PC-9 (cell line): Measurements from ENCODE around the gene SLC35F3. TPM values are rescaled to one million over a fixed set of nuclear protein-coding genes. Genes with fewer than 3 reads are reported as not detected.
A peak's percentile ranks its signal among the peaks of the same experiment; 100 is the strongest.

Experiments
- Bru-seq: library from RNA; stranded (reverse); fragments of 400-500 nt; gene quantifications from one replicate; lab custom pipeline; 2021; lab: Mats Ljungman, UMichigan
- BruChase-seq, 2 experiments: library from RNA; stranded (reverse); fragments of 400-500 nt; gene quantifications; one replicate each; lab custom pipeline; 2021; lab: Mats Ljungman, UMichigan
- BruUV-seq: library from RNA; stranded (reverse); fragments of 400-500 nt; replicated peaks from 2 replicates; lab custom pipeline; 2021; lab: Mats Ljungman, UMichigan
- CTCF ChIA-PET: fragments of 300-600 bp; sonication (Branson Sonifier 250); formaldehyde crosslinking; loops from one replicate; lab custom pipeline; 2022; ENCODE audit warnings: antibody characterized with exemption; lab: Charles Lee
- POLR2A ChIA-PET: fragments of 300-600 bp; sonication (Branson Sonifier 250); formaldehyde crosslinking; loops from one replicate; lab custom pipeline; 2022; ENCODE audit warnings: antibody characterized with exemption; ENCODE audit not compliant: unreplicated experiment; lab: Charles Lee
- DNase-seq, 2 experiments: peaks; one replicate each; pipeline versions ENCODE4 v3.0.0 to v3.0.0-alpha.2; 2015 to 2022; ENCODE audit warnings: mixed read lengths in 1 of 2
- H2AFZ ChIP-seq: fragments of 200-600 bp; sonication (generic); 2 replicates; pipeline ENCODE4 v1.8.1; 2017; ENCODE audit warnings: antibody characterized with exemption
- H3F3A ChIP-seq: fragments of 200-600 bp; sonication (generic); 2 replicates; pipeline ENCODE4 v1.8.1; 2017; ENCODE audit warnings: antibody characterized with exemption, mild to moderate bottlenecking, low read depth; ENCODE audit not compliant: insufficient read depth
- H3K27ac ChIP-seq: fragments of 200-600 bp; sonication (generic); 2 replicates; pipeline ENCODE4 v1.6.1; 2016; ENCODE audit warnings: mixed run types
- H3K27me3 ChIP-seq: fragments of 200-600 bp; sonication (generic); 2 replicates; pipeline ENCODE4 v1.6.1; 2016; ENCODE audit warnings: low read depth, mixed run types; ENCODE audit not compliant: insufficient read depth
- H3K36me3 ChIP-seq: fragments of 200-600 bp; sonication (generic); 2 replicates; pipeline ENCODE4 v1.6.1; 2016; ENCODE audit warnings: low read depth, mixed run types
- H3K4me1 ChIP-seq: fragments of 200-600 bp; sonication (generic); replicated peaks from 2 replicates; pipeline ENCODE4 v1.6.1; 2016; ENCODE audit warnings: mixed run types; ENCODE audit not compliant: insufficient read depth
- H3K4me2 ChIP-seq: fragments of 200-600 bp; sonication (generic); 2 replicates; pipeline ENCODE4 v1.6.1; 2017; ENCODE audit warnings: mixed run types
- H3K4me3 ChIP-seq: fragments of 200-600 bp; sonication (generic); 2 replicates; pipeline ENCODE4 v1.6.1; 2016; ENCODE audit warnings: mixed run types
- H3K79me2 ChIP-seq: fragments of 200-600 bp; sonication (generic); 2 replicates; pipeline ENCODE4 v1.6.1; 2017; ENCODE audit warnings: low read depth, mixed run types
- H3K9me2 ChIP-seq: fragments of 200-600 bp; sonication (generic); 2 replicates; pipeline ENCODE4 v1.8.1; 2017; ENCODE audit warnings: mild to moderate bottlenecking; ENCODE audit not compliant: insufficient read depth
- H3K9me3 ChIP-seq: fragments of 200-600 bp; sonication (generic); 2 replicates; pipeline ENCODE4 v1.8.1; 2016; ENCODE audit warnings: low read depth; ENCODE audit not compliant: insufficient read depth
- H4K20me1 ChIP-seq: fragments of 200-600 bp; sonication (generic); 2 replicates; pipeline ENCODE4 v1.8.1; 2017; ENCODE audit not compliant: insufficient read depth
- EZH2 ChIP-seq: fragments of 200-600 bp; sonication (generic); IDR thresholded peaks from 2 replicates; pipeline ENCODE4 v1.8.0; 2017; ENCODE audit warnings: antibody characterized with exemption, low read depth
- intact Hi-C: fragments of 100-400 bp; cut with micrococcal nuclease; formaldehyde crosslinking; loops from one replicate; pipeline ENCODE4 v1.10.0; 2022; ENCODE audit not compliant: unreplicated experiment
- long read RNA-seq: library from polyadenylated mRNA; stranded (forward); transcript quantifications from one replicate; pipeline ENCODE4 v2.0.0, GENCODE V29; 2022
- total RNA-seq: library from RNA; stranded (reverse); gene quantifications from 2 replicates; pipeline ENCODE4 v1.2.3, GENCODE V29; 2021
- TF ChIP-seq, protein P1 (sequence below): fragments of 200-600 bp; sonication (generic); conservative IDR thresholded peaks from 2 replicates; pipeline ENCODE4 v1.6.1; 2017; ENCODE audit warnings: mixed run types, antibody characterized with exemption, mild to moderate bottlenecking, moderate library complexity

Gene SLC35F3
- total RNA-seq, result 6.1 and 6.4 TPM in 2 replicates
- percentile 69 among the genes with signal in this experiment for Bru-seq, nascent RNA
- BruChase-seq, experiment 1, labeled RNA remaining after a 2-hour chase, result percentile 81 among the genes with signal in this experiment
- BruChase-seq, experiment 2, labeled RNA remaining after a 6-hour chase, result percentile 74 among the genes with signal in this experiment
- long read RNA-seq, partial matches to known transcripts, result 6 of 14 reads
- long read RNA-seq, other reads (novel, unspliced or antisense), result 7 of 14 reads

GRCh38 chr1:233904633-233905415 is at the start of gene SLC35F3:
Gene SLC35F3, plus strand, starts transcription at chr1:233904676.
- Histone ChIP-seq H3K27me3 (no peaks in the 10 kb centered on the region), H3K4me2 (peak within 1 kb of the TSS; percentile 80), H3K9me3 (peaks cover 4% of the 10 kb centered on the region; the same call in 1 of the 2 replicates), H4K20me1 (no peaks in the 10 kb centered on the region), H3K79me2 (no peaks in the 10 kb centered on the region), H3K4me3 (peak within 1 kb of the TSS; percentile 82), H3K9me2 (0 out of 2 replicates have a peak, but pooled peaks cover 3% of the 10 kb centered on the region), H3K36me3 (no peaks in the 10 kb centered on the region), H2AFZ (peak within 1 kb of the TSS; percentile 94), H3K27ac (no peak within 1 kb of the TSS), H3F3A (peaks cover 24% of the 10 kb centered on the region; the same call in 1 of the 2 replicates), H3K4me1 (peaks cover 17% of the 10 kb centered on the region)
- no TSS peak for BruUV-seq
- ChIA-PET POLR2A (interaction anchor here (0.7 kb wide), 2 partner anchors 201 to 538 kb away, joined by 3 read pairs; no protein-coding TSS in a partner anchor), CTCF (interaction anchor here (0.6 to 1.3 kb wide), 4 partner anchors 157 to 463 kb away, joined by 3 to 5 read pairs (median 3); no protein-coding TSS in a partner anchor)
- TF ChIP-seq, protein P1, sequence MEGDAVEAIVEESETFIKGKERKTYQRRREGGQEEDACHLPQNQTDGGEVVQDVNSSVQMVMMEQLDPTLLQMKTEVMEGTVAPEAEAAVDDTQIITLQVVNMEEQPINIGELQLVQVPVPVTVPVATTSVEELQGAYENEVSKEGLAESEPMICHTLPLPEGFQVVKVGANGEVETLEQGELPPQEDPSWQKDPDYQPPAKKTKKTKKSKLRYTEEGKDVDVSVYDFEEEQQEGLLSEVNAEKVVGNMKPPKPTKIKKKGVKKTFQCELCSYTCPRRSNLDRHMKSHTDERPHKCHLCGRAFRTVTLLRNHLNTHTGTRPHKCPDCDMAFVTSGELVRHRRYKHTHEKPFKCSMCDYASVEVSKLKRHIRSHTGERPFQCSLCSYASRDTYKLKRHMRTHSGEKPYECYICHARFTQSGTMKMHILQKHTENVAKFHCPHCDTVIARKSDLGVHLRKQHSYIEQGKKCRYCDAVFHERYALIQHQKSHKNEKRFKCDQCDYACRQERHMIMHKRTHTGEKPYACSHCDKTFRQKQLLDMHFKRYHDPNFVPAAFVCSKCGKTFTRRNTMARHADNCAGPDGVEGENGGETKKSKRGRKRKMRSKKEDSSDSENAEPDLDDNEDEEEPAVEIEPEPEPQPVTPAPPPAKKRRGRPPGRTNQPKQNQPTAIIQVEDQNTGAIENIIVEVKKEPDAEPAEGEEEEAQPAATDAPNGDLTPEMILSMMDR, result no peak
- TF ChIP-seq EZH2, result no peak
- intact Hi-C loops, result loop anchor here (2.0 to 10.0 kb wide), 7 partner anchors 103 to 610 kb away; partner anchors contain the start of gene PCNX2
- peak; percentile 53 to 88 for DNase-seq

DNA sequence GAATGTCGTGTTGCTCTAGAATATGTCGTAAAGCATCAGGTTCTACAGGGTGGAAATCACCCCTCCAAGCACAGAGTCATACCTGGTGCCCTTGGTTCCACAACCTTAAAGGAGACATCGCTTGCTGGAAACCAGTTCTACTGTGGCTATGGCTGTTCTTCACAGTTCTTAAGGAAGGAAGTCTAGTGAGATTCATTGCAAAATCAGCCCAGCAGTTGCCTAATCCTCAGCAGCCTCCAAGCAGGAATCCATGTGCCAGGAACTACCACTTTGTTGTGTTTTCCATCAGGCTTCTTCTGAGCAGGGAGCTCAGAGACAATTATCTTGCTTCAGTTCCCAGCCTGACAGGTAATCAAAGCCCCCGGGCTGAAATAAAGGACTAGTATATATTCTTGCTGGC is 45.0 kb upstream of the SLC35F3 start:
- Histone ChIP-seq H3K27ac (no peak overlapping the region), H3K4me3 (no peak overlapping the region), H3K79me2 (no peaks in the 10 kb centered on the region), H3K4me1 (peaks cover 18% of the 10 kb centered on the region), H2AFZ (peak overlapping the region; percentile 37; the same call in 1 of the 2 replicates), H4K20me1 (no peaks in the 10 kb centered on the region), H3K4me2 (no peak overlapping the region; the same call in 1 of the 2 replicates), H3K27me3 (no peaks in the 10 kb centered on the region), H3F3A (no peaks in the 10 kb centered on the region), H3K9me3 (no peaks in the 10 kb centered on the region), H3K36me3 (no peaks in the 10 kb centered on the region), H3K9me2 (no peaks in the 10 kb centered on the region)
- CTCF ChIA-PET, result no interaction called here
- no TSS peak for BruUV-seq
- DNase-seq, result no peak
- TF ChIP-seq, protein P1, result no peak
- TF ChIP-seq EZH2, result no peak
- POLR2A ChIA-PET, result no interaction called here
- intact Hi-C loops, result no loop called here

- Histone ChIP-seq H3K27me3 (no peaks in the 10 kb centered on the region), H3K36me3 (no peaks in the 10 kb centered on the region), H4K20me1 (no peaks in the 10 kb centered on the region), H3K9me3 (peaks cover 9% of the 10 kb centered on the region; the same call in 1 of the 2 replicates), H3K4me1 (peaks cover 4% of the 10 kb centered on the region; the same call in 1 of the 2 replicates), H3K4me3 (no peak overlapping the region), H3F3A (no peaks in the 10 kb centered on the region), H3K79me2 (no peaks in the 10 kb centered on the region), H2AFZ (no peak overlapping the region), H3K9me2 (no peaks in the 10 kb centered on the region), H3K27ac (no peak overlapping the region), H3K4me2 (no peak overlapping the region)
- CTCF ChIA-PET, result no interaction called here
- no TSS peak for BruUV-seq
- intact Hi-C loops, result no loop called here
- DNase-seq, result no peak
- POLR2A ChIA-PET, result no interaction called here
- TF ChIP-seq EZH2, result no peak
Observed at GRCh38 chr1:233863901-233864545, 40.5 kb upstream of the SLC35F3 start.
